ENCODE data around the gene NF2.

DNA sequence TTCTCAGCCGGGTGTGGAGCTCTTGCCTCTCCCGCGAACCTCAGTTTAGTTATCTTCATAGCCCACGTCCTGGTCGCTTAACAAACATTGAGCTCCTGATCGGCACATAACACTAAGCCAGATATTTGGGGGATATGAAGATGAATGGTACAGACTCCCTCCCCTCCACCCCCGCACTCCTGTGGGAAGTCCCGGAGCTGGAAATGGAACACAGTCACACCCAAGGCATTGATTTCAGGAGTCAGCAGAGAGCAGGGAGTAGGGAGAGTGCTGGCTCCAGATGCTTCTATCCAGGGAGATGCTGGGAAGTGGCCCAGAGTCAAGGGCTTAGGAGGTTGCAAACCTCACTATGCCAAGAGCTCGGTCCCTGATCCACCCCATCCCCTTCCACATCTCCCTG is 90.2 kb downstream of the NF2 start:
- TF ChIP-seq, protein P1, sequence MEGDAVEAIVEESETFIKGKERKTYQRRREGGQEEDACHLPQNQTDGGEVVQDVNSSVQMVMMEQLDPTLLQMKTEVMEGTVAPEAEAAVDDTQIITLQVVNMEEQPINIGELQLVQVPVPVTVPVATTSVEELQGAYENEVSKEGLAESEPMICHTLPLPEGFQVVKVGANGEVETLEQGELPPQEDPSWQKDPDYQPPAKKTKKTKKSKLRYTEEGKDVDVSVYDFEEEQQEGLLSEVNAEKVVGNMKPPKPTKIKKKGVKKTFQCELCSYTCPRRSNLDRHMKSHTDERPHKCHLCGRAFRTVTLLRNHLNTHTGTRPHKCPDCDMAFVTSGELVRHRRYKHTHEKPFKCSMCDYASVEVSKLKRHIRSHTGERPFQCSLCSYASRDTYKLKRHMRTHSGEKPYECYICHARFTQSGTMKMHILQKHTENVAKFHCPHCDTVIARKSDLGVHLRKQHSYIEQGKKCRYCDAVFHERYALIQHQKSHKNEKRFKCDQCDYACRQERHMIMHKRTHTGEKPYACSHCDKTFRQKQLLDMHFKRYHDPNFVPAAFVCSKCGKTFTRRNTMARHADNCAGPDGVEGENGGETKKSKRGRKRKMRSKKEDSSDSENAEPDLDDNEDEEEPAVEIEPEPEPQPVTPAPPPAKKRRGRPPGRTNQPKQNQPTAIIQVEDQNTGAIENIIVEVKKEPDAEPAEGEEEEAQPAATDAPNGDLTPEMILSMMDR (conservative IDR thresholded peaks at IDR 0.05; ENCODE audit: low read length) = no peak
- no peak for TF ChIP-seq EZH2phosphoT487 (IDR thresholded peaks at IDR 0.05; ENCODE audit: borderline replicate concordance)
